GM23338 (cell line): ENCODE measurements around the gene AOAH. TPM values are rescaled to one million over a fixed set of nuclear protein-coding genes. Genes with fewer than 3 reads are reported as not detected.

Experiments used
- ATAC-seq: fragments of 200-7000 bp; cut with Tn5 transposase; 3 replicates; pipeline ENCODE4 v1.9.1; 2020
- DNase-seq: peaks from one replicate; pipeline ENCODE4 v3.0.0-alpha.2; 2015; ENCODE audit warnings: low spot score
- H2AFZ ChIP-seq: fragments of 200-600 bp; sonication (generic); 2 replicates; pipeline ENCODE4 v1.8.0; 2016; ENCODE audit warnings: antibody characterized with exemption, mild to moderate bottlenecking, moderate library complexity
- H3F3A ChIP-seq: fragments of 200-600 bp; sonication (generic); replicated peaks from 2 replicates; pipeline ENCODE4 v1.8.0; 2017; ENCODE audit warnings: antibody characterized with exemption, mixed run types, low read depth
- H3K27ac ChIP-seq: fragments of 200-600 bp; sonication (generic); 2 replicates; pipeline ENCODE4 v1.6.1; 2016; ENCODE audit warnings: low read depth
- H3K27me3 ChIP-seq: fragments of 200-600 bp; sonication (generic); 2 replicates; pipeline ENCODE4 v1.8.0; 2016; ENCODE audit warnings: mild to moderate bottlenecking, mixed run types, moderate library complexity; ENCODE audit not compliant: insufficient read depth
- H3K36me3 ChIP-seq: fragments of 200-600 bp; sonication (generic); 2 replicates; pipeline ENCODE4 v1.8.0; 2016; ENCODE audit warnings: mild to moderate bottlenecking; ENCODE audit not compliant: insufficient read depth
- H3K4me1 ChIP-seq: fragments of 200-600 bp; sonication (generic); 2 replicates; pipeline ENCODE4 v1.8.0; 2016; ENCODE audit warnings: mild to moderate bottlenecking, moderate library complexity; ENCODE audit not compliant: insufficient read depth
- H3K4me2 ChIP-seq: fragments of 200-600 bp; sonication (generic); 2 replicates; pipeline ENCODE4 v1.7.1; 2017; ENCODE audit warnings: mixed run types
- H3K4me3 ChIP-seq: fragments of 200-600 bp; sonication (generic); 2 replicates; pipeline ENCODE4 v1.6.1; 2016; ENCODE audit warnings: mixed run types
- H3K79me2 ChIP-seq: fragments of 200-600 bp; sonication (generic); replicated peaks from 2 replicates; pipeline ENCODE4 v1.8.0; 2017; ENCODE audit warnings: mild to moderate bottlenecking; ENCODE audit not compliant: insufficient read depth
- H3K9me2 ChIP-seq: fragments of 200-600 bp; sonication (generic); 2 replicates; pipeline ENCODE4 v1.8.0; 2017; ENCODE audit not compliant: insufficient read depth
- H4K20me1 ChIP-seq: fragments of 200-600 bp; sonication (generic); replicated peaks from 2 replicates; pipeline ENCODE4 v1.8.0; 2017; ENCODE audit warnings: mild to moderate bottlenecking; ENCODE audit not compliant: insufficient read depth
- H3K27ac Mint-ChIP-seq: 2 replicates; pipeline ENCODE4 v1.8.0; 2020; ENCODE audit warnings: inconsistent platforms, mild to moderate bottlenecking, moderate library complexity, mixed read lengths
- H3K27me3 Mint-ChIP-seq: 3 replicates; pipeline ENCODE4 v1.8.0; 2022; ENCODE audit warnings: low read depth, mild to moderate bottlenecking, moderate library complexity, mixed read lengths, inconsistent platforms; ENCODE audit not compliant: insufficient read depth, poor library complexity
- H3K36me3 Mint-ChIP-seq: 3 replicates; pipeline ENCODE4 v1.8.0; 2021; ENCODE audit warnings: low read depth, mild to moderate bottlenecking, inconsistent platforms, moderate library complexity, mixed read lengths
- H3K4me1 Mint-ChIP-seq: 3 replicates; pipeline ENCODE4 v1.8.0; 2020; ENCODE audit warnings: mild to moderate bottlenecking, inconsistent platforms, mixed read lengths
- H3K4me3 Mint-ChIP-seq: 3 replicates; pipeline ENCODE4 v1.8.0; 2021; ENCODE audit warnings: moderate library complexity, mild to moderate bottlenecking, inconsistent platforms, mixed read lengths
- H3K9me3 Mint-ChIP-seq: 3 replicates; pipeline ENCODE4 v1.8.0; 2020; ENCODE audit warnings: moderate library complexity, mild to moderate bottlenecking, inconsistent platforms, mixed read lengths
- CREB1 ChIP-seq: fragments of 250-450 bp; sonication (Bioruptor Pico); IDR thresholded peaks from 2 replicates; pipeline ENCODE4 v1.5.0; 2020; ENCODE audit warnings: low read depth, mild to moderate bottlenecking, moderate library complexity
- ETS1 ChIP-seq: IDR thresholded peaks from 2 replicates; pipeline ENCODE4 v1.6.1; 2016; ENCODE audit warnings: antibody characterized with exemption
- EZH2phosphoT487 ChIP-seq: fragments of 200-600 bp; sonication (generic); IDR thresholded peaks from one replicate; pipeline ENCODE4 v1.8.1; 2018; ENCODE audit warnings: antibody characterized with exemption; ENCODE audit not compliant: unreplicated experiment
- JUNB ChIP-seq: IDR thresholded peaks from one replicate; pipeline ENCODE4 v1.6.1; 2016; ENCODE audit warnings: antibody characterized with exemption; ENCODE audit not compliant: unreplicated experiment
- NANOG ChIP-seq: IDR thresholded peaks from 2 replicates; pipeline ENCODE4 v1.6.1; 2016; ENCODE audit warnings: antibody characterized with exemption, borderline replicate concordance
- POLR2AphosphoS5 ChIP-seq: IDR thresholded peaks from 2 replicates; pipeline ENCODE4 v1.6.1; 2016; ENCODE audit warnings: antibody characterized with exemption, low read depth
- REST ChIP-seq: IDR thresholded peaks from one replicate; pipeline ENCODE4 v1.6.1; 2018; ENCODE audit warnings: antibody characterized with exemption; ENCODE audit not compliant: unreplicated experiment
- ZNF114 ChIP-seq: fragments of 250-450 bp; sonication (Bioruptor Pico); IDR thresholded peaks from 2 replicates; pipeline ENCODE4 v1.5.0; 2020; ENCODE audit warnings: mild to moderate bottlenecking, moderate library complexity
- ZNF331 ChIP-seq: fragments of 250-450 bp; sonication (Bioruptor Pico); IDR thresholded peaks from 2 replicates; pipeline ENCODE4 v1.5.0; 2020; ENCODE audit warnings: low read depth, mild to moderate bottlenecking, moderate library complexity
- polyA plus RNA-seq: library from polyadenylated mRNA; unstranded; fragments of >200 nt; fragmentation: Nextera tagmentation; extraction: Ambion mirVana; gene quantifications from 2 replicates; pipeline ENCODE4 v1.2.1, GENCODE V29; 2016
- total RNA-seq: library from RNA; depleted of rRNA; stranded (reverse); fragments of >200 nt; shearing (Covaris generic); gene quantifications from 2 replicates; pipeline ENCODE4 v1.2.3, GENCODE V29; 2014
- TF ChIP-seq, protein P1 (sequence below): fragments of 250-450 bp; sonication (Bioruptor Pico); IDR thresholded peaks from 2 replicates; pipeline ENCODE4 v1.5.0; 2020; ENCODE audit warnings: mild to moderate bottlenecking, moderate library complexity

The AOAH gene
- total and polyA plus RNA-seq, 2 experiments from 2014 or later, result not detected

- TF ChIP-seq, protein P1, sequence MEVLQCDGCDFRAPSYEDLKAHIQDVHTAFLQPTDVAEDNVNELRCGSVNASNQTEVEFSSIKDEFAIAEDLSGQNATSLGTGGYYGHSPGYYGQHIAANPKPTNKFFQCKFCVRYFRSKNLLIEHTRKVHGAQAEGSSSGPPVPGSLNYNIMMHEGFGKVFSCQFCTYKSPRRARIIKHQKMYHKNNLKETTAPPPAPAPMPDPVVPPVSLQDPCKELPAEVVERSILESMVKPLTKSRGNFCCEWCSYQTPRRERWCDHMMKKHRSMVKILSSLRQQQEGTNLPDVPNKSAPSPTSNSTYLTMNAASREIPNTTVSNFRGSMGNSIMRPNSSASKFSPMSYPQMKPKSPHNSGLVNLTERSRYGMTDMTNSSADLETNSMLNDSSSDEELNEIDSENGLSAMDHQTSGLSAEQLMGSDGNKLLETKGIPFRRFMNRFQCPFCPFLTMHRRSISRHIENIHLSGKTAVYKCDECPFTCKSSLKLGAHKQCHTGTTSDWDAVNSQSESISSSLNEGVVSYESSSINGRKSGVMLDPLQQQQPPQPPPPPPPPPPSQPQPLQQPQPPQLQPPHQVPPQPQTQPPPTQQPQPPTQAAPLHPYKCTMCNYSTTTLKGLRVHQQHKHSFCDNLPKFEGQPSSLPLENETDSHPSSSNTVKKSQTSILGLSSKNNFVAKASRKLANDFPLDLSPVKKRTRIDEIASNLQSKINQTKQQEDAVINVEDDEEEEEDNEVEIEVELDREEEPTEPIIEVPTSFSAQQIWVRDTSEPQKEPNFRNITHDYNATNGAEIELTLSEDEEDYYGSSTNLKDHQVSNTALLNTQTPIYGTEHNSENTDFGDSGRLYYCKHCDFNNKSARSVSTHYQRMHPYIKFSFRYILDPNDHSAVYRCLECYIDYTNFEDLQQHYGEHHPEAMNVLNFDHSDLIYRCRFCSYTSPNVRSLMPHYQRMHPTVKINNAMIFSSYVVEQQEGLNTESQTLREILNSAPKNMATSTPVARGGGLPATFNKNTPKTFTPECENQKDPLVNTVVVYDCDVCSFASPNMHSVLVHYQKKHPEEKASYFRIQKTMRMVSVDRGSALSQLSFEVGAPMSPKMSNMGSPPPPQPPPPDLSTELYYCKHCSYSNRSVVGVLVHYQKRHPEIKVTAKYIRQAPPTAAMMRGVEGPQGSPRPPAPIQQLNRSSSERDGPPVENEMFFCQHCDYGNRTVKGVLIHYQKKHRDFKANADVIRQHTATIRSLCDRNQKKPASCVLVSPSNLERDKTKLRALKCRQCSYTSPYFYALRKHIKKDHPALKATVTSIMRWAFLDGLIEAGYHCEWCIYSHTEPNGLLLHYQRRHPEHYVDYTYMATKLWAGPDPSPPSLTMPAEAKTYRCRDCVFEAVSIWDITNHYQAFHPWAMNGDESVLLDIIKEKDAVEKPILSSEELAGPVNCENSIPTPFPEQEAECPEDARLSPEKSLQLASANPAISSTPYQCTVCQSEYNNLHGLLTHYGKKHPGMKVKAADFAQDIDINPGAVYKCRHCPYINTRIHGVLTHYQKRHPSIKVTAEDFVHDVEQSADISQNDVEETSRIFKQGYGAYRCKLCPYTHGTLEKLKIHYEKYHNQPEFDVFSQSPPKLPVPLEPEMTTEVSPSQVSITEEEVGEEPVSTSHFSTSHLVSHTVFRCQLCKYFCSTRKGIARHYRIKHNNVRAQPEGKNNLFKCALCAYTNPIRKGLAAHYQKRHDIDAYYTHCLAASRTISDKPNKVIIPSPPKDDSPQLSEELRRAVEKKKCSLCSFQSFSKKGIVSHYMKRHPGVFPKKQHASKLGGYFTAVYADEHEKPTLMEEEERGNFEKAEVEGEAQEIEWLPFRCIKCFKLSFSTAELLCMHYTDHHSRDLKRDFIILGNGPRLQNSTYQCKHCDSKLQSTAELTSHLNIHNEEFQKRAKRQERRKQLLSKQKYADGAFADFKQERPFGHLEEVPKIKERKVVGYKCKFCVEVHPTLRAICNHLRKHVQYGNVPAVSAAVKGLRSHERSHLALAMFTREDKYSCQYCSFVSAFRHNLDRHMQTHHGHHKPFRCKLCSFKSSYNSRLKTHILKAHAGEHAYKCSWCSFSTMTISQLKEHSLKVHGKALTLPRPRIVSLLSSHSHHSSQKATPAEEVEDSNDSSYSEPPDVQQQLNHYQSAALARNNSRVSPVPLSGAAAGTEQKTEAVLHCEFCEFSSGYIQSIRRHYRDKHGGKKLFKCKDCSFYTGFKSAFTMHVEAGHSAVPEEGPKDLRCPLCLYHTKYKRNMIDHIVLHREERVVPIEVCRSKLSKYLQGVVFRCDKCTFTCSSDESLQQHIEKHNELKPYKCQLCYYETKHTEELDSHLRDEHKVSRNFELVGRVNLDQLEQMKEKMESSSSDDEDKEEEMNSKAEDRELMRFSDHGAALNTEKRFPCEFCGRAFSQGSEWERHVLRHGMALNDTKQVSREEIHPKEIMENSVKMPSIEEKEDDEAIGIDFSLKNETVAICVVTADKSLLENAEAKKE (CRISPR knock-in tag), result no peak
- TF ChIP-seq POLR2AphosphoS5 (no peak), NANOG (no peak), CREB1 (no peak)
Observed at GRCh38 chr7:36642414-36642813, 81.9 kb downstream of the AOAH start (continued).

DNA sequence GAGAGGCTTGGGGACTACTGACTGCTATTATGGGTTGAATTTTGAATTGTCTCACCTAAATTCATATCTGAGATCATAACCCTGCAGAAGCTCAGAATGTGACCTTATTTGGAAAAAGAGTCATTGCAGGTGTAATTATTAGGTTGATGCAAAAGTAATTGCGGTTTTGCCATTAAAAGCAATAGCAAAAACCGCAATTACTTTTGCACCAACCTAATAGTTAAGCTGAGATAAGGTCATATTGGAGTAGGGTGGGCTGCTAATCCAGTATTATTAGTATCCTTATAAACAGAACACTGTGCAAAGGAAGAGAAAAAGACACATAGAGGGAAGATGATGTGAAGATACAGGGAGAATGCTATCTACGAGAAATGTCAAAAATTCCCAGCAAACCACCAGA, 82.3 kb downstream of the AOAH start:
- Mint-ChIP-seq H3K27me3 (peaks cover 6% of the 10 kb centered on the region), H3K9me3 (no peaks in the 10 kb centered on the region), H3K4me3 (no peak overlapping the region), H3K36me3 (no peaks in the 10 kb centered on the region), H3K27ac (no peak overlapping the region), H3K4me1 (peaks cover 18% of the 10 kb centered on the region)
- Histone ChIP-seq H3K4me1 (peaks cover 8% of the 10 kb centered on the region; the same call in 1 of the 2 replicates), H3K79me2 (no peaks in the 10 kb centered on the region), H3F3A (no peaks in the 10 kb centered on the region), H3K4me2 (no peak overlapping the region), H3K4me3 (no peak overlapping the region), H3K9me2 (no peaks in the 10 kb centered on the region), H4K20me1 (no peaks in the 10 kb centered on the region), H3K36me3 (no peaks in the 10 kb centered on the region), H3K27me3 (no peaks in the 10 kb centered on the region), H2AFZ (no peak overlapping the region), H3K27ac (no peak overlapping the region)
- no peak for TF ChIP-seq POLR2AphosphoS5
- no peak for DNase-seq
- ATAC-seq, result no peak

GRCh38 chr7:36640682-36641081, 83.6 kb downstream of the AOAH start:
- Histone ChIP-seq H2AFZ (no peak overlapping the region), H3K9me2 (no peaks in the 10 kb centered on the region), H3K4me3 (no peak overlapping the region), H4K20me1 (no peaks in the 10 kb centered on the region), H3K4me2 (no peak overlapping the region), H3K4me1 (peaks cover 8% of the 10 kb centered on the region; the same call in 1 of the 2 replicates), H3K79me2 (no peaks in the 10 kb centered on the region), H3F3A (no peaks in the 10 kb centered on the region), H3K36me3 (no peaks in the 10 kb centered on the region), H3K27ac (no peak overlapping the region), H3K27me3 (no peaks in the 10 kb centered on the region)
- Mint-ChIP-seq H3K27ac (no peak overlapping the region), H3K27me3 (peaks cover 6% of the 10 kb centered on the region), H3K4me1 (peaks cover 15% of the 10 kb centered on the region), H3K36me3 (no peaks in the 10 kb centered on the region), H3K4me3 (no peak overlapping the region), H3K9me3 (no peaks in the 10 kb centered on the region)
- no peak for DNase-seq
- ATAC-seq, result no peak
- no peak for TF ChIP-seq POLR2AphosphoS5
- no peak for TF ChIP-seq EZH2phosphoT487
- no peak for TF ChIP-seq REST
- TF ChIP-seq ZNF331 (CRISPR knock-in tag), result no peak
- TF ChIP-seq JUNB, result no peak
- TF ChIP-seq ETS1, result no peak
- TF ChIP-seq ZNF114 (CRISPR knock-in tag), result no peak
